GM12878 (cell line): ENCODE results near the gene BEST1. TPM values are rescaled to one million over a fixed set of nuclear protein-coding genes. Genes with fewer than 3 reads are reported as not detected.

ENCODE experiments used
- ATAC-seq: fragments of 200-7000 bp; cut with Tn5 transposase; 3 replicates; pipeline ENCODE4 v1.9.1; 2020; ENCODE audit warnings: mild to moderate bottlenecking, moderate library complexity
- BruUV-seq: library from RNA; stranded (reverse); fragments of 400-500 nt; replicated peaks from 2 replicates; lab custom pipeline; 2021; lab: Mats Ljungman, UMichigan
- CTCF ChIA-PET: fragments of 300-600 bp; sonication (Branson Sonifier 250); formaldehyde crosslinking; extraction: SDS; loops from one replicate; lab custom pipeline; 2021; ENCODE audit warnings: inconsistent platforms; lab: Yijun Ruan, JAX
- POLR2A ChIA-PET: fragments of 350-600 bp; formaldehyde crosslinking; extraction: SDS; loops from one replicate; lab custom pipeline; 2021; ENCODE audit warnings: inconsistent platforms; lab: Charles Lee
- RAD21 ChIA-PET: fragments of 300-600 bp; sonication (Branson Sonifier 250); formaldehyde crosslinking; loops from one replicate; lab custom pipeline; 2023; ENCODE audit warnings: antibody characterized with exemption; ENCODE audit not compliant: unreplicated experiment; lab: Charles Lee
- SMC1A ChIA-PET: fragments of 300-600 bp; sonication (Branson Sonifier 250); formaldehyde crosslinking; loops from one replicate; lab custom pipeline; 2023; ENCODE audit not compliant: unreplicated experiment, uncharacterized antibody; lab: Charles Lee
- DNase-seq: peaks from one replicate; pipeline ENCODE4 v3.0.0-alpha.2; 2011; ENCODE audit warnings: low read depth, low spot score
- FAIRE-seq: peaks from 3 replicates; lab custom pipeline; 2011; peaks lifted over from hg19 to GRCh38; lab: Jason Lieb, UNC
- H2AFZ ChIP-seq: 2 replicates; pipeline ENCODE4 v1.6.0; 2011; ENCODE audit warnings: low read depth, low read length, control low read depth; ENCODE audit not compliant: control insufficient read depth
- H3K27ac ChIP-seq: 2 replicates; pipeline ENCODE4 v1.5.1; 2011; ENCODE audit warnings: control low read depth; ENCODE audit not compliant: control insufficient read depth, insufficient read depth
- H3K27me3 ChIP-seq, 2 experiments: replicated peaks in 1 of 2; 2 replicates each; pipeline versions ENCODE4 v1.6.0 to v1.6.1; 2011; ENCODE audit warnings: low read length in 1 of 2; ENCODE audit not compliant: control insufficient read depth in 2 of 2, insufficient read depth in 2 of 2
- H3K36me3 ChIP-seq, 2 experiments: 2 replicates each; pipeline ENCODE4 v1.5.1; 2011; ENCODE audit warnings: low read length in 1 of 2; ENCODE audit not compliant: control insufficient read depth in 2 of 2, insufficient read depth in 2 of 2
- H3K4me1 ChIP-seq: 2 replicates; pipeline ENCODE4 v1.6.1; 2011; ENCODE audit warnings: mild to moderate bottlenecking, low read length, moderate library complexity, mixed read lengths; ENCODE audit not compliant: control insufficient read depth, insufficient read depth
- H3K4me2 ChIP-seq: 2 replicates; pipeline ENCODE4 v1.6.0; 2011; ENCODE audit warnings: control low read depth; ENCODE audit not compliant: control insufficient read depth, insufficient read depth
- H3K4me3 ChIP-seq: fragments of 200-600 bp; sonication (generic); 2 replicates; pipeline ENCODE4 v1.5.1; 2016
- H3K79me2 ChIP-seq: 2 replicates; pipeline ENCODE4 v1.6.0; 2011; ENCODE audit warnings: low read length; ENCODE audit not compliant: control insufficient read depth, insufficient read depth
- H3K9ac ChIP-seq: 2 replicates; pipeline ENCODE4 v1.8.0; 2011; ENCODE audit warnings: low read length, control low read depth, mixed read lengths; ENCODE audit not compliant: control insufficient read depth, insufficient read depth
- H3K9me3 ChIP-seq: replicated peaks from 3 replicates; pipeline ENCODE4 v1.5.1; 2011; ENCODE audit warnings: mild to moderate bottlenecking, low read length; ENCODE audit not compliant: control insufficient read depth, insufficient read depth
- H4K20me1 ChIP-seq: 2 replicates; pipeline ENCODE4 v1.6.0; 2011; ENCODE audit not compliant: control insufficient read depth, insufficient read depth
- BACH1 ChIP-seq: fragments of 450-650 bp; IDR thresholded peaks from 2 replicates; pipeline ENCODE4 v1.6.1; 2017; ENCODE audit warnings: mild to moderate bottlenecking, borderline replicate concordance
- CEBPB ChIP-seq, 2 experiments: fragments of 150-350 bp in 1 of 2; IDR thresholded peaks; 2 replicates each; pipeline ENCODE4 v1.6.1; 2012 to 2014; ENCODE audit warnings: low read depth in 2 of 2, low read length in 2 of 2, borderline replicate concordance in 1 of 2, inconsistent platforms in 1 of 2
- CHD2 ChIP-seq: IDR thresholded peaks from 2 replicates; pipeline ENCODE4 v1.6.1; 2011; ENCODE audit warnings: low read depth, low read length, improper control_type of control experiment, borderline replicate concordance
- MEF2A ChIP-seq: IDR thresholded peaks from 2 replicates; pipeline ENCODE4 v1.6.1; 2011; ENCODE audit warnings: low read depth, mild to moderate bottlenecking, low read length, moderate library complexity; ENCODE audit not compliant: insufficient read depth
- NBN ChIP-seq: fragments of 450-650 bp; IDR thresholded peaks from 2 replicates; pipeline ENCODE4 v1.6.1; 2016
- ZBED1 ChIP-seq: IDR thresholded peaks from 2 replicates; pipeline ENCODE4 v1.6.1; 2016; ENCODE audit warnings: borderline replicate concordance
- WGBS: methylation state at CpG from one replicate; pipeline ENCODE4 v1.1.6; 2016; ENCODE audit warnings: low lambda C conversion rate; ENCODE audit not compliant: insufficient replicate concordance, insufficient coverage; ENCODE audit errors: missing lambda C conversion rate; 5-methylcytosine and 5-hydroxymethylcytosine counted together
- in situ Hi-C: fragments of 300-500 bp; cut with MboI; formaldehyde crosslinking; loops from 9 replicates; pipeline ENCODE4 v1.14.3; 2018; ENCODE audit warnings: mixed read lengths
- intact Hi-C: fragments of 100-400 bp; cut with micrococcal nuclease; formaldehyde crosslinking; loops from one replicate; pipeline ENCODE4 v1.14.2; 2022; ENCODE audit not compliant: unreplicated experiment
- polyA plus RNA-seq, 11 experiments: library from polyadenylated mRNA; depleted of rRNA in 4 of 11; unstranded in 6 of 11; stranded (reverse) in 5 of 11; fragments of >200 nt; fragmentation: Nextera tagmentation in 4 of 11; fragmentation: Illumina TruSeq in 1 of 11; extraction: Ambion mirVana in 4 of 11; extraction: Trizol in 1 of 11; gene quantifications; 1 replicate in 1 of 11; 2 replicates in 10 of 11; pipeline versions ENCODE4 v1.2.1 to v1.2.3, GENCODE V29; 2011 to 2016; ENCODE audit warnings: inconsistent platforms in 2 of 11, missing spikeins in 2 of 11, low read depth in 1 of 11
- total RNA-seq, 4 experiments: library from RNA; depleted of rRNA in 3 of 4; stranded (reverse); fragments of >200 nt in 3 of 4; fragmentation: Illumina TruSeq in 1 of 4; extraction: Trizol in 1 of 4; gene quantifications; 2 replicates each; pipeline versions ENCODE4 v1.2.1 to v1.2.3, GENCODE V29; 2013 to 2021
- TF ChIP-seq, protein P1 (sequence below): fragments of 450-650 bp; conservative IDR thresholded peaks from 2 replicates; pipeline ENCODE4 v1.6.1; 2017; ENCODE audit warnings: mild to moderate bottlenecking, moderate library complexity

Gene BEST1
- total and polyA plus RNA-seq, 10 of the 15 experiments (the other 5 are each of a cell fraction or from before 2014, with no cell fraction given), result 0.03 to 3.4 (median 0.15) TPM; not detected in 1

- Histone ChIP-seq H3K9ac (no peak overlapping the region), H3K27ac (no peak overlapping the region), H3K36me3 (no peaks in the 10 kb centered on the region), H3K4me2 (no peak overlapping the region), H3K9me3 (no peaks in the 10 kb centered on the region), H4K20me1 (no peaks in the 10 kb centered on the region), H3K4me1 (peaks cover 21% of the 10 kb centered on the region), H3K4me3 (no peak overlapping the region), H3K27me3 (no peaks in the 10 kb centered on the region), H2AFZ (no peak overlapping the region), H3K79me2 (no peaks in the 10 kb centered on the region)
- ChIA-PET RAD21 (no interaction called here), CTCF (interaction anchor here (1.6 kb wide), 1 partner anchor 106 kb away, joined by 3 read pairs; no protein-coding TSS in a partner anchor), SMC1A (interaction anchor here (1.8 kb wide), 1 partner anchor 28 kb away, joined by 4 read pairs; no protein-coding TSS in a partner anchor), POLR2A (interaction anchor here (0.7 kb wide), 1 partner anchor 9 kb away, joined by 3 read pairs; the partner anchor contains the start of gene FTH1)
- no peak for TF ChIP-seq BACH1
- FAIRE-seq (no peak), ATAC-seq (no peak), DNase-seq (no peak)
- BruUV-seq, result no TSS peak
- in situ Hi-C loops, result no loop called here
- 72% methylated on average over 8 of the region's 8 CpGs for WGBS
- intact Hi-C loops, result no loop called here
Observed at GRCh38 chr11:61976420-61976800, 26.3 kb downstream of the BEST1 start.

DNA sequence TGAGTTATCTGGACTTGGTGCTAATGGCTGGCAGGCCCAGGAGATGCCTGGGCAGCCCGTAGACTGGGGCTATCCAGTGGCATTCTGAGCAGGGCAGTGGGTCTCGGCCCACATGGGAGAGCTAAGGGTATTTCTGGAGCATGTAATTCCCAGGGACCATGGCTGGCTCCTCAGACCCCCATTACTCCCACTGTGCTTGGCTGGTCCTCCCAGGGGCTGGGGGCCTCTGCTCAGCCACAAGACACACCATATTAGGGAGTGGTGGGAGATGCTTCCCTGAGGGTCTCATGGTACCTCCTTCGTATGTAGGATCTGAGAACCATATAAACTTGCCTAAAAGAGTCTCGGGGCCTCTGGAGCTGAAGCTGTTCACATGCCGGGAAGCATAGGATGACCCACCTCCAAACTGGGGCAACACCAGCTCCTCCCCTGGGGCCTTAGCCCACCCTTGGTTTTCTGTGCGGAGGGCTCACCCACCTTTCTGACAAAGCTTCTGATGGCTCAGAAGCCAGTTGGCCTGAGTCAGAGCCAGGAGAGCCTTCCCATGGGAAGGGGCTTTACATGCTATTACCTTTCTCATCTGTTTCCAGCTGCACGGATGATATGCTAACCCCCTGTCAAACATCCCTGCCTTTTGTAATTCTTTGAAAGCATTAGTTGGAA, 26.8 kb downstream of the BEST1 start:
- Histone ChIP-seq H3K36me3 (no peaks in the 10 kb centered on the region), H3K4me3 (no peak overlapping the region), H4K20me1 (no peaks in the 10 kb centered on the region), H2AFZ (no peak overlapping the region), H3K27me3 (no peaks in the 10 kb centered on the region)
- CTCF ChIA-PET, result interaction anchor here (1.6 kb wide), 1 partner anchor 105 kb away, joined by 3 read pairs; no protein-coding TSS in a partner anchor
- POLR2A ChIA-PET, result interaction anchor here (0.7 kb wide), 1 partner anchor 9 kb away, joined by 3 read pairs; the partner anchor contains the start of gene FTH1
- SMC1A ChIA-PET, result interaction anchor here (0.6 to 1.8 kb wide), 2 partner anchors 28 to 34 kb away, joined by 4 read pairs; no protein-coding TSS in a partner anchor
- 76% methylated on average over 7 of the region's 7 CpGs for WGBS
- no peak for ATAC-seq
- FAIRE-seq, result no peak
- no peak for TF ChIP-seq NBN
- no peak for TF ChIP-seq MEF2A
- TF ChIP-seq CEBPB (IDR thresholded peaks at IDR 0.05; ENCODE audit: borderline replicate concordance in 1 of 2, low read depth in 2 of 2, low read length in 2 of 2), result no peak
- no peak for TF ChIP-seq CHD2
- TF ChIP-seq, protein P1, sequence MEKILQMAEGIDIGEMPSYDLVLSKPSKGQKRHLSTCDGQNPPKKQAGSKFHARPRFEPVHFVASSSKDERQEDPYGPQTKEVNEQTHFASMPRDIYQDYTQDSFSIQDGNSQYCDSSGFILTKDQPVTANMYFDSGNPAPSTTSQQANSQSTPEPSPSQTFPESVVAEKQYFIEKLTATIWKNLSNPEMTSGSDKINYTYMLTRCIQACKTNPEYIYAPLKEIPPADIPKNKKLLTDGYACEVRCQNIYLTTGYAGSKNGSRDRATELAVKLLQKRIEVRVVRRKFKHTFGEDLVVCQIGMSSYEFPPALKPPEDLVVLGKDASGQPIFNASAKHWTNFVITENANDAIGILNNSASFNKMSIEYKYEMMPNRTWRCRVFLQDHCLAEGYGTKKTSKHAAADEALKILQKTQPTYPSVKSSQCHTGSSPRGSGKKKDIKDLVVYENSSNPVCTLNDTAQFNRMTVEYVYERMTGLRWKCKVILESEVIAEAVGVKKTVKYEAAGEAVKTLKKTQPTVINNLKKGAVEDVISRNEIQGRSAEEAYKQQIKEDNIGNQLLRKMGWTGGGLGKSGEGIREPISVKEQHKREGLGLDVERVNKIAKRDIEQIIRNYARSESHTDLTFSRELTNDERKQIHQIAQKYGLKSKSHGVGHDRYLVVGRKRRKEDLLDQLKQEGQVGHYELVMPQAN, result no peak
- no peak for TF ChIP-seq ZBED1
- TF ChIP-seq, all 136 proteins: peak for 0
- Histone ChIP-seq H3K9ac (no peak overlapping the region), H3K79me2 (no peaks in the 10 kb centered on the region), H3K4me2 (no peak overlapping the region), H3K27ac (no peak overlapping the region), H3K9me3 (no peaks in the 10 kb centered on the region), H3K4me1 (peaks cover 18% of the 10 kb centered on the region)
- in situ Hi-C loops, result no loop called here
- RAD21 ChIA-PET, result no interaction called here
- intact Hi-C loops, result no loop called here
- no peak for DNase-seq
- no TSS peak for BruUV-seq
